Nephron (organoid): ENCODE results near the gene ATXN1.
A peak's percentile ranks its signal among the peaks of the same experiment; 100 is the strongest.

Source experiments
- H3K27ac Mint-ChIP-seq, 3 experiments: 2 replicates each; pipeline ENCODE4 v1.8.0; 2020; ENCODE audit warnings: mixed read lengths in 3 of 3, mild to moderate bottlenecking in 2 of 3, moderate library complexity in 1 of 3
- H3K27me3 Mint-ChIP-seq: 2 replicates; pipeline ENCODE4 v1.8.0; 2021; ENCODE audit warnings: low read depth, mild to moderate bottlenecking, moderate library complexity, mixed read lengths
- H3K36me3 Mint-ChIP-seq: 2 replicates; pipeline ENCODE4 v1.8.0; 2020; ENCODE audit warnings: low read depth, mixed read lengths
- H3K4me1 Mint-ChIP-seq: 2 replicates; pipeline ENCODE4 v1.8.0; 2020; ENCODE audit warnings: mixed read lengths
- H3K4me3 Mint-ChIP-seq, 3 experiments: 2 replicates each; pipeline ENCODE4 v1.8.0; 2020; ENCODE audit warnings: mild to moderate bottlenecking in 3 of 3, mixed read lengths in 3 of 3, moderate library complexity in 2 of 3
- H3K9me3 Mint-ChIP-seq: 2 replicates; pipeline ENCODE4 v1.8.0; 2020; ENCODE audit warnings: mixed read lengths
- TF ChIP-seq, protein P1 (sequence below), 3 experiments: fragments of 200-600 bp; sonication (generic); IDR thresholded peaks; one replicate each; pipeline ENCODE4 v1.5.0; 2021; ENCODE audit warnings: antibody characterized with exemption in 3 of 3; ENCODE audit not compliant: unreplicated experiment in 3 of 3

The ATXN1 gene

GRCh38 chr6:16760516-16761470 lies at the start of gene ATXN1:
Gene ATXN1, minus strand, starts transcription at chr6:16761460.
- peak within 1 kb of the TSS; percentile 98 to 100 (median 100) for H3K4me3 Mint-ChIP-seq
- H3K27ac Mint-ChIP-seq: peak within 1 kb of the TSS; percentile 99 to 100 (median 99)
- H3K4me1 Mint-ChIP-seq: peaks cover 42% of the 10 kb centered on the region
- no peaks in the 10 kb centered on the region for H3K27me3 Mint-ChIP-seq
- TF ChIP-seq, protein P1, sequence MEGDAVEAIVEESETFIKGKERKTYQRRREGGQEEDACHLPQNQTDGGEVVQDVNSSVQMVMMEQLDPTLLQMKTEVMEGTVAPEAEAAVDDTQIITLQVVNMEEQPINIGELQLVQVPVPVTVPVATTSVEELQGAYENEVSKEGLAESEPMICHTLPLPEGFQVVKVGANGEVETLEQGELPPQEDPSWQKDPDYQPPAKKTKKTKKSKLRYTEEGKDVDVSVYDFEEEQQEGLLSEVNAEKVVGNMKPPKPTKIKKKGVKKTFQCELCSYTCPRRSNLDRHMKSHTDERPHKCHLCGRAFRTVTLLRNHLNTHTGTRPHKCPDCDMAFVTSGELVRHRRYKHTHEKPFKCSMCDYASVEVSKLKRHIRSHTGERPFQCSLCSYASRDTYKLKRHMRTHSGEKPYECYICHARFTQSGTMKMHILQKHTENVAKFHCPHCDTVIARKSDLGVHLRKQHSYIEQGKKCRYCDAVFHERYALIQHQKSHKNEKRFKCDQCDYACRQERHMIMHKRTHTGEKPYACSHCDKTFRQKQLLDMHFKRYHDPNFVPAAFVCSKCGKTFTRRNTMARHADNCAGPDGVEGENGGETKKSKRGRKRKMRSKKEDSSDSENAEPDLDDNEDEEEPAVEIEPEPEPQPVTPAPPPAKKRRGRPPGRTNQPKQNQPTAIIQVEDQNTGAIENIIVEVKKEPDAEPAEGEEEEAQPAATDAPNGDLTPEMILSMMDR (IDR thresholded peaks at IDR 0.05; ENCODE audit: unreplicated experiment in 3 of 3): no peak
- no peaks in the 10 kb centered on the region for H3K9me3 Mint-ChIP-seq
- H3K36me3 Mint-ChIP-seq: no peaks in the 10 kb centered on the region

GRCh38 chr6:16810411-16810810 lies 49.2 kb upstream of the ATXN1 start:
- H3K4me3 Mint-ChIP-seq: no peak overlapping the region
- TF ChIP-seq, protein P1 (IDR thresholded peaks at IDR 0.05; ENCODE audit: unreplicated experiment in 3 of 3): no peak

GRCh38 chr6:16809753-16810358 lies 48.6 kb upstream of the ATXN1 start:
- TF ChIP-seq, protein P1 (IDR thresholded peaks at IDR 0.05; ENCODE audit: unreplicated experiment in 3 of 3): no peak
- Mint-ChIP-seq H3K9me3 (peaks cover 48% of the 10 kb centered on the region), H3K27ac (no peak overlapping the region), H3K4me3 (no peak overlapping the region), H3K36me3 (peaks cover 6% of the 10 kb centered on the region), H3K4me1 (peaks cover 12% of the 10 kb centered on the region), H3K27me3 (no peaks in the 10 kb centered on the region)

More at GRCh38 chr6:16810411-16810810, 49.2 kb upstream of the ATXN1 start:
- Mint-ChIP-seq H3K36me3 (peaks cover 6% of the 10 kb centered on the region), H3K27me3 (no peaks in the 10 kb centered on the region), H3K27ac (no peak overlapping the region), H3K9me3 (peaks cover 48% of the 10 kb centered on the region), H3K4me1 (peaks cover 6% of the 10 kb centered on the region)

- Mint-ChIP-seq H3K4me3 (no peak overlapping the region), H3K36me3 (peaks cover 6% of the 10 kb centered on the region), H3K27ac (no peak overlapping the region), H3K27me3 (no peaks in the 10 kb centered on the region), H3K4me1 (peaks cover 31% of the 10 kb centered on the region), H3K9me3 (peaks cover 42% of the 10 kb centered on the region)
- TF ChIP-seq, protein P1 (IDR thresholded peaks at IDR 0.05; ENCODE audit: unreplicated experiment in 3 of 3): no peak
Measured at GRCh38 chr6:16807956-16808355, 46.7 kb upstream of the ATXN1 start.

DNA sequence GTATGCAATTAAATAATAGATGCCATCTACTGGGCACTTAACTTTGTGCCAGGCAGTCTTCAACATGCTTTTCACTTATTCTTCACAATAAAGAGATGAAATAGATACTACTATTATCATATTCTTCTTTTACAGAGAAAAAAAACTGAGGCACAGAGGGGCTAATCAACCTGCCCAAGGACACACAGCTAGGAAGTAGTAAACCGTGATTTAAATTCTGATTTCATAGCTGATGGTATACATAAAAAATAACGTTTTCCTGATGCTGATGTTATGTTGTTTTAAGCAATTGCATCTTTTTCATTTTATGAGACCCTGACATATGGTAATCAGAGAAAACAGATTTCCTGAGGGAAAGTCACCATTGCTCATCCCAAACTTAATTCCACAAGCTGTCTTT lies 45.1 kb upstream of the ATXN1 start:
- Mint-ChIP-seq H3K4me1 (peaks cover 36% of the 10 kb centered on the region), H3K4me3 (no peak overlapping the region), H3K27me3 (no peaks in the 10 kb centered on the region)

More for the DNA sequence above, 45.1 kb upstream of the ATXN1 start:
- Mint-ChIP-seq H3K27ac (no peak overlapping the region), H3K36me3 (peaks cover 6% of the 10 kb centered on the region), H3K9me3 (peaks cover 28% of the 10 kb centered on the region)
- TF ChIP-seq, protein P1 (IDR thresholded peaks at IDR 0.05; ENCODE audit: unreplicated experiment in 3 of 3): no peak
